OCI-LY1 (cell line): ENCODE measurements around the gene SNAPC5.
"Not testable (repeated sequence)": the region's sequence is repeated elsewhere in the genome, so short reads cannot be mapped to it uniquely, and the experiment has no call there.

Source experiments
- CTCF ChIP-seq: fragments of 200-600 bp; sonication (generic), shearing (Covaris generic); IDR thresholded peaks from 2 replicates; pipeline ENCODE4 v1.5.1; 2017; ENCODE audit warnings: mild to moderate bottlenecking, antibody characterized with exemption, low read length, moderate library complexity, mixed read lengths
- EZH2 ChIP-seq: fragments of 200-600 bp; sonication (generic), shearing (Covaris generic); IDR thresholded peaks from 2 replicates; pipeline ENCODE4 v1.8.0; 2017; ENCODE audit warnings: borderline replicate concordance, mixed run types, mild to moderate bottlenecking, antibody characterized with exemption, low read length, moderate library complexity, mixed read lengths

DNA sequence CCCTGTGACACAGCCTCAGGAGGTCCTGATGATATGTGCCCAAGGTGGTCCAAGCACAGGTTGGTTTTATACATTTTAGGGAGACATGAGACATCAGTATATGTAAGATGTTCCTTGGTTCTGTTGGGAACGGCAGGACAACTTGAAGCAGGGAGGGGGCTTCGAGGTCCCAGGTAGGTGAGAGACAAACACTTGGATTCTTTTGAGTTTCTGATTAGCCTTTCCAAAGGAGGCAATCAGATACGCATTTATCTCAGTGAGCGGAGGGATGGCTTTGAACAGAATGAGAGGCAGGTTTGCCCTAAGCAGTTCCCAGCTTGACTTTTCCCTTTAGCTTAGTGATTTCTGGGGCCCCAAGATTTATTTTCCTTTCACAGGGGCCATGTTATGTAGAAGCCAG lies 26.7 kb downstream of the SNAPC5 start:
- TF ChIP-seq CTCF, EZH2: not testable (repeated sequence)
